Muscle of arm (tissue), 12 donors: ENCODE measurements around the gene GPR141. TPM values are rescaled to one million over a fixed set of nuclear protein-coding genes. Genes with fewer than 3 reads are reported as not detected.

Experiments
- DNase-seq: peaks from one replicate; pipeline ENCODE4 v3.0.0-alpha.2; 2013
- polyA plus RNA-seq, 12 donors: library from polyadenylated mRNA; unstranded; fragments of 120-200 nt; gene quantifications; one replicate each; pipeline ENCODE4 v1.2.1, GENCODE V29; 2013; ENCODE audit not compliant: insufficient read length in 12 of 12

GPR141 gene
- polyA plus RNA-seq, 12 donors = 0.20 to 0.53 (median 0.35) TPM; not detected in 3

DNA sequence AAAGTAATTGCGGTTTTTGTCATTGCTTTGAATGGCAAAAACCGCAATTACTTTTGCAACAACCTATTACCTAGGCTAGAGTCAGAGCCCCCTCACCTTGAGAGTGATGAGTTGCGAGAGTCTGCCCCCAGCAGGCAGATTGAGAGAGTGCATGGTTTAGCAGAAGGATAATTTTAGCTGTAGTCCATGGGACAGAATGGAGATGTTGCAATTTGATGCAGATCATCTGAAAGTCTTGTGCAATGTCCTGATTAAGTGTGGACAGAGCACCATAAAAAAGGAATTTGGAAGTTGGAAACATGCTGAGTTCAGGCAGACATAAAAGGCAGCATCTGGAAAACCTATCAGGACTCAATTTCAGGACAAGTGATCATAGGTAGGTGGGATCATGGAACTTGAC lies 48.7 kb downstream of the GPR141 start:
- peak; percentile 47 for DNase-seq

DNA sequence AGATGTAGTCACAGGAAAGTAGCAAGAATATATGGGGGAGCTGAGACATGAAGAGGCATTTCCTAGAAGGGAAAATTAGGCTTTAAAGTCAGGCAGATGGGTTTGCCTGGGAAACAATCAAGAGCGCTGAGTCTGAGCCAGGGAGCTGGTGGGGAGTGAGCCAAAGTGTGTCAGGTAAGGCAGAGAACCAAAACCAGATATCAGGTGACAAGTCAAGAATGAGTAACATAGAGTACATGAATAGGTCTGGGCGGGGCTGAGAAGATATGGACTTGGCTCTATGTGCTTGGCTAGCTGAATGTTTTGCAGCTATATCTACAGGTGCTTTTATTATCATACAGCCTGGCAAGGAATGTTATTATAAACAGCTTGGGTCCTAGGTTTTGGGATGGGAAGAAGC lies 49.3 kb downstream of the GPR141 start:
- DNase-seq = peak; percentile 5

DNA sequence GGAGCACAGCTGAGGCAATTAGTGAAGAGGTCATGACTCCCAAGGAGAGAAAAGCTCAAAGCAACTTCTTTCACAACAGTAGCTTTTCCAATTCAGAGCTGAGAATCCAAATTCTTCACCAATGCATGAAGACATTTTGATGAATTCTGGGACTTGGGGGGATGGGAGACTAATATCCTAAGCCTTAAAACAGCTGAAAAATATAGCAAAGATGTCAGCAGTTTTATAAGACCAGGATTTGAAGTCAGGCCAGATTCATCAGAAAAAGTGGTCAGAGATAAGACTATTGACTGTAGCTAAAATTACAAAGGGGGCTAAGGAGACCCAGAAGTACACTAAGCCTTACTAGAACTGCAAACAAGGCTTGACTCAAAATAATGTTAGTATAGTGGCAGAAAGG lies 51.6 kb downstream of the GPR141 start:
- no peak for DNase-seq

DNA sequence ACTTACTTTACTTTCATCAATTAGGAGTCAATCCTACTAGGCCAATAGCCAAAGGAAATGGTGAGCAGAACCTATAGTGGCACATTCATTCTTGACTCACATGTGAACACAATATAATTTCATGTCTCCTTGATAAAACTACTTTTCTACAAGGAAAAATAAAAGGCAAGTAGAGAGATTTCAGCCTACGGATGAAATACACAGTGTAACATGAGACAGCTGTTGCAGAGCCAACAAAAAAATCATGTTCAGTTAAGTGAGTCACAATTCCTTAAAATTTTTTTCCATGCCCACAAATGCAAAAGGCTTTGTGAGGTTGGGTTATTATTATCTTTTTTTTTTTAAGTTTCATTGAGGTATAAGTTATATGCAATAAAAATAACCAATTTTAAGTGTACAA lies 54.8 kb downstream of the GPR141 start:
- no peak for DNase-seq

DNA sequence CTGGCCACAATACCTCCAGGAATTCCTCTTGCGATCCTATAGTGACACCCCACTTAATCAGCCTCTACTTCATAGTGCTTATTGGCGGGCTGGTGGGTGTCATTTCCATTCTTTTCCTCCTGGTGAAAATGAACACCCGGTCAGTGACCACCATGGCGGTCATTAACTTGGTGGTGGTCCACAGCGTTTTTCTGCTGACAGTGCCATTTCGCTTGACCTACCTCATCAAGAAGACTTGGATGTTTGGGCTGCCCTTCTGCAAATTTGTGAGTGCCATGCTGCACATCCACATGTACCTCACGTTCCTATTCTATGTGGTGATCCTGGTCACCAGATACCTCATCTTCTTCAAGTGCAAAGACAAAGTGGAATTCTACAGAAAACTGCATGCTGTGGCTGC lies 56.8 kb downstream of the GPR141 start:
- no peak for DNase-seq

DNA sequence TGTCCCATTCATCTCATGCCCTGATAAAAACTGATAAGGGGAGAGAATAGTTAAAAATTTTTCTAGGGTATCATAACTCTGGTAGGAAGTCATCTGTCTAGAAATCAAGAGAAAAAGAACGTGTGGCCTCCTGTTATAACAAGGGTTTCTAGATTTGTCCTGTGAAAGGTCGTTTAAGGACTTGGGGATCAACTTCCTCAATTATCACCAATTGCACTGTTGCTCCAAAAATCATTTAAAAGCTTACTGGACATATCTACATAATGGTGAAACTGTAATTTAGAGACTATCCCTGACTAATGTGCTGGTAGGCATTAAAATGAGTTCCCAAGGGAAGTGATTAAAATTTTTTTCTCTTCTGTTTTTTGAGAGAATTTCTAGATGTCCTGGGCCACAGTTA lies 58.2 kb downstream of the GPR141 start:
- DNase-seq = no peak

DNA sequence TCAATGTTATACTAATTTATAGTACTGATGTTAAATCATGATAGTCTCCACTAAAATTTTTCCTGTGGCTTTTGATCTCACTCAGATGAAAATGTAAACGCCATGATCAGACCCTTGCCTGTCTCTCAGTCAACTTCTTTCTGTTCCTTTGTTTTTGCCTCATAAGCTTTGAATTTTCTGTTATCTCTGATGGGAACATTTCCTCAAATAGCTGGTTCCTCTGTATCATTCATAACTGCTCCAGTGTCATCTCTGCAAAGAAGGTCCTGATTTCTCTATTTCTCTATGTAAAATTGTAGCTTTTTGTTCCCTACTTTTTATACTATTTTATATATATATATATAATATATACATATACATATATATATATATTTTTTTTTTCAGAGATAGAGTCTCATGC lies 67.5 kb downstream of the GPR141 start:
- DNase-seq = no peak

DNA sequence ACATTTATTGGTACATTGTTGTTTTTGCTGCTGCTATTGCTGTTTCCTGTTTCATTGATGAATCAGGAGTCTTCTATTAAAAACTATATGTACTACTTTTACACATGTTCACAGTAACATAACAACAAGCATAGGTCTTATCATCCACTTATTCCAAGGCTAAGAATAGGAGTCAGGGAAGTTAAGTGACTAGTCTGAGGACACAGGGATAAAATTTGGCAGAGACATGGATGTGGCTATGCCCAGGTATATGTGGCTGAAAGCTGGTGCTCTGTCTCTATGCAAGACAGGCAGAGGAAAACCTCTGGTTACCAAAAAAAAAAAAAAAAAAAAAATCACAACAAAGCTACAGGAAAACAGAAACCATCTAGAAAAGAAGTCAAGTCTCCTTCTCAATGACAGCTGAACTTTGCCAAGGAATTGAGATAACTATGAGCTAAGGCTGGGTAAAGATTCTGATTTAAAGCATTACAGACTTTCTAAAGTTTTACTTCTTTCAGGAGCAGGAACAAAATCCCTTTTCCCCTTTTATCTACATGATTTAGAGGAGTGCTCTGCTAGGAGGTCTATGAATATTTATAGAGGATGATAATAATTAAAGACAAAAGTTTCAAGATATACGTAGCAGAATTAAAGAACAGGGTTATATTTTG lies 70.0 kb downstream of the GPR141 start:
- no peak for DNase-seq

DNA sequence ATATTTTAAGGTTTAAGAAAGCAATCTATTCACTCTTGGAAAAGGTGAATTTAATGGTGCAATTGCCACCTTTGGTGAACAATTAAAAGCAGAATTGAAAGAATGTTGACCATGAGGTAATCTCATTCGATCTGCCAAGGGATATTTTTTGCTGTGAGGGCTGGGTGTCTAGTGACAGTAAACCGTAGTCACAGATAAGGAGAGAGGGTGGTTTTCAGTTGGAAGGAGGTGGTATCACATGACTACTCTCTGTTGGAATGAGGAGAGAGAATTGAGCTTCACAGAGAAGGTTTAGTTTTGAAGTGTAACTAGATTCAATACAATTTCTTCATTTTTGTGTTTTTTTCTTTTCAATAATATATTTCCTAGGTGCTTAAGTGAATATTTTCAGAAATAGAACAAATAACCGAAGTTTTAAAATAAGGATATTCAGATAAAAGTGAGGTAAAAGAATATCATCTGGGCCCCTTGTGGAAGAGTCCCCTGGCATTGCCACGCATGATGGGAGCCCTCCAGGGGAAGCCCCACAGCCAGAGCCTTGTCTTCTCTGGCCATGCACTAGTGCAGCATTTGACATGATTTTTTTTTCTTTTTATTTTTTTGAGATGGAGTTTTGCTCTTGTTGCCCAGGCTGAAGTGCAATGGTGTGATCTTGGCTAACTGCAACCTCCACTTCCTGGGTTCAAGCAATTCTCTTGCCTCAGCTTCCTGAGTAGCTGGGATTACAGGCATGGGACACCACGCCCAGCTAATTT lies 73.4 kb downstream of the GPR141 start:
- no peak for DNase-seq

DNA sequence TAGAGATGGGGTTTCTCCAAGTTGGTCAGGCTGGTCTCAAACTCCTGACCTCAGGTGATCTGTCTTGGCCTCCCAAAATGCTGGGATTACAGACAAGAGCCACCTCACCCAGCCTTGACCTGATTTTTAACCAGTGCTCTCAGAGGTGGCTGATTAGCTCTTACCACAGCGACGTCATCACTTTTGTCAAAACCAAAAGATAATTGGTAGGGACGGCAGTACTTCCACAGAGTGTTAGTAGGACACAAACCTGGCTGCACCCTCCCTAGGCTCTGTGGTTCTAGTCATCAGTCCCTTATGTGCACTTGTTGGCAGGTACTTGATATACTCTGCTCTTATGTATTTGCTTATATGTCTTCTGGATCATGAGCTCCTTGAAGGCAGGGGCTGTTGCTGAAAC lies 74.0 kb downstream of the GPR141 start:
- DNase-seq = no peak

DNA sequence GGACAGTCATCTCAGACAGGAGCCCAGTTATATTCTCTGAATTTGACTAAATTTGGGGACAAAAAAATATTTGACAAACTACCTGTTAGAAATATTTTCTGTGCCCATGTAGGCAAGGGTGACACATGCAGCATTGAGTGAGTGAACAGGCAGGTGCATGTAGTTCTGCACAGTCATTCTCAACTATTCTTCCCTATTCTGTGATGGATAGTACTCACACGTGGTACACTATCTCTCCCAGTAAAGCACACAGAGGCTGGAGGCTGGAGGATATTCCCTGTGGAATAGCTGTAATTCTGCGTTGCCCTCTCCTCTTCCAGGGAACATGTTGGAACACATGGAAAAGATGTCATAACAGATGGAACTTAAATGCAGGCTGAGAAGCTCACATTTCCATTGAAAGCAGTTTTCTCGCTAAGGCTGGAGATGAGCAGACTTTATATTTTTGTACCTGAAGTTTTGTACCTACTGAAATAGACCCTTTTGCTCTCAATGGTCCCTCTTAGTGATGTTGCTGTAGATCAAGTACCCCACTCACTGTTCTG lies 75.0 kb downstream of the GPR141 start:
- DNase-seq = no peak

DNA sequence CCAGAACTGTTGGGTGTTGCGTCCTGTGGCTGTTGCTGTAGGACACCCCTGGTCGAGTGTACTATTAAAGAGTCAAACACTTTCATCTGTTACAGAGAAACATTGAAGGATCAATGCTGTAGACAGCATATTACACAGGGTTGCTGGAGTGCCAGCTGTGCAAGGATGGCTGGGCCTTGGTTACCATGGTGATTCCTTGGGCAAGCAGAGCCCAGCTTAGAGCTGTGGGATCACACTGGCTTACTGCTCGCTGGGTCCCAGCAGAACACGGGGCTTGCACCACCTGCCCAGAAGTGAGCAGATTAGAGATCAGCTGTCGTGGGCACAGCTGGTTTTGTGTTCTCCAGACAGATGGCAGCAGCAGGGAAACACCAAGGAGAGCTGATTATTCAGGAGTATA lies 76.0 kb downstream of the GPR141 start:
- no peak for DNase-seq

DNA sequence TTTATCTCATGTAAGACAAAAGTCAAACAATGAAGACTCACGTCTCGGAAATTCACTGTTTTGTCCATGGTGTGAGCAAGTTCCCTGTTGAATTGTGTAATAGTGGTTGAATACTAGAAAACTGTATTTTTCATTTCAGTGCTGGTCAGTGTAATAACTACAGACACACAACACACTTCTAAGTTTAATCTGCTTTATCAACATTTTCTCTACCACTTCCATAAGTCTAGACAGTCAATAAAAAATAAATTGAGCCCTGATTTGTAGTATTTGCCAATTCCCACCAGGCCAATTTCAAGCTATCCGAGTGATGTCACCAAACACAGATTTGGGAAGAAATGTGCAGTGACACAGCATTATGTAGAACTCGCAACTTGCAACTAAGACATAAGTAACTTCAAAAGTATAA lies 81.9 kb downstream of the GPR141 start:
- no peak for DNase-seq

DNA sequence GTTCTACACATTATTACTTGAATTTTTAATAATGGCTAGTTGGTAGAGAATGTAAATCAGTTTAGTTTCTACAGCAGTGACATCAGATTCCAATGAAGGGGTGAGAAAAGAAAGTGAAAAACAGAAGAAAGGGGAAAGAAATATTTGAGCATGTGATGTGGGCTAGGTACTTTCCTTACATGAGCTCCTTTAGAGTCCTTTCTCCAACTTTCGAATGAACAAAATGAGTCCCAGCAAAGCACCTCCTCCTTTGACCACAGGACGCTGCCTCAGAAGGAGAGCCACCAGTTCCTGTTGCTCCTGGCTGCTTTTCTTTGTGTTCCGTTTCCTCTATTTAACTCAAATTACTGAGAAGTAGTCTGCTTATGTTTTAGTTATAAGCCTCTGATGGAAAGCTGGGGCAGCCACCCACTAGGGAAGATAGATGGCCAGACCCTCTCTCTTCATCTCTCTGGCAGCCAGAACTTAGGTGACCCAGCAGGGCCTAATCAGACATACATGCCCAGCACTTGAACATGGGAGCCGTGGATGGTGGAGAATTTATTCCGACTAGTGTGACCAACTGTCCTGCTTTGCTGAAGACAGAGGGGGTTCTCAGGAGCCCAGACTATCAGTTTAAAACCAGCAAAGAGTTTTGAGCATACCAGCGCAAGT lies 82.4 kb downstream of the GPR141 start:
- DNase-seq = no peak

DNA sequence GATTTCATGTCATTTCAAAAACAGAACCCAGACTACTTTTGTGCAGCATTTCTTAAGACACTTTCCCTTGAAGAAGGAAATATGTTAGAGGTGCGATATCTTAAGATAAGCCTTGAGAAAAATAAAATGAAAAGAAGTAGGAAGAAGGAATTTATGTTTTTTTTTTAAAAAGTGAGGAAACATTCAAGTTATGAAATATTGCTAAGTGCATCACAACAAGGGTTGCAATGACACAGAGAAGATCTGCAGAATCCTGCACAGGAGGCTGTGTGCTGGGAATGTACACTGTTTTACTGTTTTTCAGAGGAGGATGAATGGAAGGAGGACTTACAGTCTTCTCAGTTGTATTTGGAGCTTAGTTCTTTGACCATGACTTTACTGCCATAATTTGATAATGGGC lies 85.0 kb downstream of the GPR141 start:
- no peak for DNase-seq

DNA sequence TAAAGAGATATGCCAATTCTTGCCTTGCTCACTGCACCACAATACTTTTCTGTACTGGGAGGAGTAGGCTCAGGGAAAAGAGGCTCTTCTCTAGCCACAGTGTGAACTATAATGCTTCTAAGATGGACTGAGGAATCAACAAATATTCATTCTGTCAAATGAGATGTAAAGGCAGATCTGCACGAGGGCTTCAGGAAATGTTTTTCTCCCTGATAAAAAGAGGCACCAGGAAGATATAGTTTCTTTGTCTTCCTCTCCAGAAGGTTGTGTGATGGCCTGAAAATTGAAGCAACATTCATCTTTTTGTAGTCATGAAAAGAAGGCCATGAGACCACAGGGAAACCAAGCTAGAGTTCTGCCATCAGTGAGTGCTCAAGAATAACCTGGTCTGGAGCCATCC lies 85.7 kb downstream of the GPR141 start:
- no peak for DNase-seq

DNA sequence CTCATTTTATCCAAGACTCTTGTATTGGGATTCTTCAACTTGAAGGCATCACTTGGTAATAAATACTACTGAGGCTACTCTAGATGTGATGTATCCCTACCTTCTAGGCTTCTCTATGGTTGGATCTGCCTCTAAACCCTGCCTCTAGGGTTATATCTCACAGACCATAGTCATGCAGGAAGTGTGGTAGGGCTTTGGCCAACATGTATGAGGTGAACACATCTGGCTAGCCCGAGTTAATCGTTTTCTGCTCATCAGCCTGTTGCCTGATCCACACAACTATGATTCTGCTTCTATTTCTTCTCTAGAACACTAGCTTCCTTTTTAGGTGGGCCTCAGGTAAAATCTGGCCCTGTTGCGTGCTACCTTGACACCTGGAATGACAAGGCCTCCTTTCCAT lies 86.2 kb downstream of the GPR141 start:
- DNase-seq = no peak

DNA sequence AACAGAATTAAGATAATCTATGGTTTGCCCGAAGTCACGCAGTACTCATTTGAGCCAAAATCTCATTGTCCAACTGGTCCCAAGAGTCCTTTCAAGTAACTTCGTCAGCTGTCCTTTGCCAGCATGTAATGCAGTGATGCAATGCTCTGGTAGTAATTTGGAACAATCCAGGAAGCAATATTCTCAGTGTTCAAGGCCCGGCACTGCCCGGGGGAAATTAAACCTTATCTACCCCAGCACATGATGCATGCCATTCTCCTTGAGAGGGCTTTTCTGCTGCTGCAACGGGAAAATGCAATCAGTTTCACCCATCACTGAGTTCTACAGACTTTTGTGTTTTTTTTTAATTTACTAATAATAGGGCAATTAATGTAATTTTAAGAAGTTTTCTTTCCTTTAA lies 87.3 kb downstream of the GPR141 start:
- DNase-seq = no peak

DNA sequence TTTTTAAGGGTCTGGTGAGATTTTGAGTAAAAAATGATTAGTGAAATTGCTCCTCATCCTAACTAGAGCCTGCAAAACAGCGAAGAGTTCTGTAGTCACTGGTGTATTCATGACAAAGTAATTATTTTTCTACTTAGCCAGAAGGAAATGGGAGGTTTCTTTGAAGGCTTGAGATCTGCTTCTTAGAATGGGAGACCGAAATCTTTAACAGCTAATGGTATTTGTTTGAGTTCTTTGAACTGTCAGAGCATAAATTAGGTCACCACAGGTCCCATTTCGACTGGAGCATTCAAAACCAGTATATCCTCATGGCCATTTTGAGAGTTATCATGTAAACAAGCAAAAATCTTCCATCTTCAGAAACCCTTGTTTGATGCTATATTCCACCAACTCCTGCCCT lies 87.8 kb downstream of the GPR141 start:
- no peak for DNase-seq

DNA sequence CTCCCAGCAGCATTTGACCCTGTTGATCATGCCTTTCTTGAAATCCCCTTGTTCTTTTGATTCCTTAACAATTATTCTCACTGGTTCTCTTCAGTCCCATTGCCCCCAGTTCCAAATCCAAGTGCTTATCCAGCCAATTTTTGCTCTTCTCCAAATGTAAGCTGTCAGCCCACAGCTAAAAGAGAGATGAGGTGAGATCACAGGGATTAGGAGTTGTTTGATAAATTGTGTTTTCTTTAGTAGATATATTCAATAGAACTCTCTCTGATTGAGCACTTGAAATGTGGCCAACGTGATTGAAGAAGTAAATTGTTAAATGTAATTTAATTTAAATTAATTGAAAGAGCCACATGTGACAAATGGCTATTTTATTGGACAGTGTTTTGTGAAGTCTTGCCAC lies 88.2 kb downstream of the GPR141 start:
- DNase-seq = no peak

DNA sequence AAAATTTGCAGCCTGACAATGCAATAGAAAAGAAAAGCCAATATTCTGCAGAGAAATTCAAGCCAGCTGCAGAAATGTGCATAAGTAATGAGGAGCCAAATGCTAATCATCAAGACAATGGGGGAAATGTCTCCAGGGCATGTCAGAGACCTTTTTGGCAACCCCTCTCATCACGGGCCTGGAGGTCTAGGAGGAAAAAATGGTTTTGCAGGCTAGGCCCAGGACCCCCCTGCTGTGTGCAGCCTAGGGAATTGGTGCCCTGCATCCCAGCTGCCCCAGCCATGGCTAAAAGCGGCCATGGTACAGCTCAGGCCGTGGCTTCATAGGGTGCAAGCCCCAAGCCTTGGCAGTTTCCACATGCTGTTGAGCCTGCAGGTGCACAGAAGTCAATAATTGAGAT lies 92.4 kb downstream of the GPR141 start:
- DNase-seq = no peak

DNA sequence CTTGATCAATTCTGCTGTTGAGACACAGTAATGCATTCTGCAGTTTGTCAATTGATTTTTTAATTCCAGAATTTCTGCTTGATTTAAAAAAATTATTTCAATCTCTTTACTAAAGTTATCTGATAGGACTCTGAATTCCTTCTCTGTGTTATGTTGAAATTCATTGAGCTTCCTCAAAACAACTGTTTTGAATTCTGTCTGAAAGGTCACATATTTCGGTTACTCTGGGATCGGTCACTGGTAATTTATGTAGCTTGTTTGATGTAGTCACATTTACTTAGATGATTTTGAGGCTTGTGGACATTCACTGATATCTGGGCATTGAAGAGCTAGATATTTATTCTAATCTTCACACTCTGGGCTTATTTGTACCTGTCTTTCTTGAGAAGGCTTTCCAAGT lies 97.6 kb downstream of the GPR141 start:
- no peak for DNase-seq

DNA sequence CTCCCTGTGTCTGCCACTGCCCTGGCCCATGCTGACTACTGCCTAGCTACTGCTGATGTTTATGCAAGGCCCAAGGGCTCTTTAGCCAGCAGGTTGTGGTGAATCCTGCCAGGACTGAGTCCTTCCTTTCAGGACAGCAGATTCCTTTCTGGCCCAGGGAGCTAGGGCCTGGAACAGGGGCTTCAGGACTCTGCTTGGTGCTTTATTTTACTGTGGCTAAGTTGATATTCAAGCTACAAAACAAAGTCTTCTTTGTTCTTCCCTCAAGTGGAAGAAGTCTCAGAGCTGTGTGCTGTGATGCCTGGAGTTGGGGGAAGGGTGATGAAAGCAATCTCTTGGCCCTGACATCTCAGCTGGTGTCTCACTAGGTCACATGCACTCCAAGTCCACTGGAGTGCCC lies 98.6 kb downstream of the GPR141 start:
- no peak for DNase-seq
